ENCODE results near the gene NDUFB3.
A peak's percentile ranks its signal among the peaks of the same experiment; 100 is the strongest.
"Not testable (repeated sequence)": the region's sequence is repeated elsewhere in the genome, so short reads cannot be mapped to it uniquely, and the experiment has no call there.

Gene NDUFB3

GRCh38 chr2:201090574-201090973 is 18.8 kb downstream of the NDUFB3 start:
- DNase-seq (ENCODE audit: low read depth in 4 of 4, low spot score in 1 of 4) = no peak

GRCh38 chr2:201093573-201093972 is 21.8 kb downstream of the NDUFB3 start:
- DNase-seq (ENCODE audit: low read depth in 4 of 4, low spot score in 1 of 4) = no peak

GRCh38 chr2:201100497-201100896 is 28.7 kb downstream of the NDUFB3 start:
- no peak for DNase-seq (ENCODE audit: low read depth in 4 of 4, low spot score in 1 of 4)

GRCh38 chr2:201105759-201106158 is 34.0 kb downstream of the NDUFB3 start:
- DNase-seq (ENCODE audit: low read depth in 4 of 4, low spot score in 1 of 4) = no peak

GRCh38 chr2:201107624-201108023 is 35.8 kb downstream of the NDUFB3 start:
- DNase-seq (ENCODE audit: low read depth in 4 of 4, low spot score in 1 of 4) = no peak

- DNase-seq (ENCODE audit: low read depth in 4 of 4, low spot score in 1 of 4) = no peak
Observed at GRCh38 chr2:201108341-201108740, 36.5 kb downstream of the NDUFB3 start.

- no peak for DNase-seq (ENCODE audit: low read depth in 4 of 4, low spot score in 1 of 4)
Observed at GRCh38 chr2:201109186-201109585, 37.4 kb downstream of the NDUFB3 start.

GRCh38 chr2:201110615-201111014 is 38.8 kb downstream of the NDUFB3 start:
- DNase-seq (ENCODE audit: low read depth in 4 of 4, low spot score in 1 of 4) = no peak

- DNase-seq (ENCODE audit: low read depth in 4 of 4, low spot score in 1 of 4) = no peak
Observed at GRCh38 chr2:201111096-201111495, 39.3 kb downstream of the NDUFB3 start.

- DNase-seq (ENCODE audit: low read depth in 4 of 4, low spot score in 1 of 4) = no peak
Observed at GRCh38 chr2:201114350-201114749, 42.5 kb downstream of the NDUFB3 start.

- no peak for DNase-seq (ENCODE audit: low read depth in 4 of 4, low spot score in 1 of 4)
Observed at GRCh38 chr2:201114846-201115245, 43.0 kb downstream of the NDUFB3 start.

GRCh38 chr2:201116115-201116958 is 44.5 kb downstream of the NDUFB3 start, which contains the start of gene CFLAR:
TSS of gene CFLAR (plus strand) at chr2:201116164. CDS start at chr2:201129866, 13,702 bp downstream.
- peak in 1 of 4 experiments; percentile 75 for DNase-seq (ENCODE audit: low read depth in 4 of 4, low spot score in 1 of 4)

GRCh38 chr2:201116959-201117734 is 45.3 kb downstream of the NDUFB3 start:
- DNase-seq (ENCODE audit: low read depth in 4 of 4, low spot score in 1 of 4) = no peak

- DNase-seq (ENCODE audit: low read depth in 4 of 4, low spot score in 1 of 4) = not testable (repeated sequence)
Observed at GRCh38 chr2:201117735-201118094, 45.9 kb downstream of the NDUFB3 start.

- DNase-seq (ENCODE audit: low read depth in 4 of 4, low spot score in 1 of 4) = peak in 2 of 4 experiments; percentile 62 to 86
Observed at GRCh38 chr2:201118121-201118960, 46.5 kb downstream of the NDUFB3 start.

GRCh38 chr2:201118961-201119854 is 47.4 kb downstream of the NDUFB3 start:
- DNase-seq (ENCODE audit: low read depth in 4 of 4, low spot score in 1 of 4) = no peak

GRCh38 chr2:201122276-201122675 is 50.5 kb downstream of the NDUFB3 start:
- no peak for DNase-seq (ENCODE audit: low read depth in 4 of 4, low spot score in 1 of 4)

- DNase-seq (ENCODE audit: low read depth in 4 of 4, low spot score in 1 of 4) = no peak
Observed at GRCh38 chr2:201126308-201127151, 54.7 kb downstream of the NDUFB3 start.

- no peak for DNase-seq (ENCODE audit: low read depth in 4 of 4, low spot score in 1 of 4)
Observed at GRCh38 chr2:201127152-201127511, 55.3 kb downstream of the NDUFB3 start.
